Duodenal mucosa (tissue), 2 donors: Measurements from ENCODE around the gene SLC2A8.

Experiments
- H3K27ac ChIP-seq: one replicate; pipeline ENCODE4 v1.7.0; 2013; ENCODE audit warnings: low read depth, low read length
- H3K27me3 ChIP-seq, 2 donors: one replicate each; pipeline ENCODE4 v1.7.0; 2013; ENCODE audit warnings: low read length in 2 of 2, control low read depth in 1 of 2; ENCODE audit not compliant: insufficient read depth in 2 of 2, control insufficient read depth in 1 of 2
- H3K36me3 ChIP-seq, 2 donors: one replicate each; pipeline ENCODE4 v1.7.0; 2013; ENCODE audit warnings: low read length in 2 of 2, control low read depth in 1 of 2; ENCODE audit not compliant: insufficient read depth in 2 of 2, control insufficient read depth in 1 of 2
- H3K4me1 ChIP-seq, 2 donors: one replicate each; pipeline ENCODE4 v1.7.0; 2013; ENCODE audit warnings: low read length in 2 of 2, control low read depth in 1 of 2; ENCODE audit not compliant: insufficient read depth in 2 of 2, control insufficient read depth in 1 of 2
- H3K4me3 ChIP-seq, 2 donors: one replicate each; pipeline ENCODE4 v1.7.0; 2013; ENCODE audit warnings: low read length in 2 of 2, low read depth in 1 of 2
- H3K9ac ChIP-seq, 2 donors: one replicate each; pipeline ENCODE4 v1.7.0; 2013; ENCODE audit warnings: low read length in 2 of 2, low read depth in 1 of 2
- H3K9me3 ChIP-seq, 2 donors: one replicate each; pipeline ENCODE4 v1.7.0; 2013; ENCODE audit warnings: low read length in 2 of 2, control low read depth in 1 of 2; ENCODE audit not compliant: control insufficient read depth in 1 of 2

The SLC2A8 gene

GRCh38 chr9:127380479-127380878, 16.5 kb upstream of the SLC2A8 start:
- Histone ChIP-seq H3K9me3 (no peaks in the 10 kb centered on the region), H3K4me3 (no peak overlapping the region), H3K4me1 (no peaks in the 10 kb centered on the region), H3K36me3 (no peaks in the 10 kb centered on the region), H3K27ac (no peak overlapping the region), H3K9ac (no peak overlapping the region), H3K27me3 (no peaks in the 10 kb centered on the region)

GRCh38 chr9:127382541-127382940, 14.4 kb upstream of the SLC2A8 start:
- no peaks in the 10 kb centered on the region for H3K27me3 ChIP-seq
- H3K4me1 ChIP-seq: no peaks in the 10 kb centered on the region

GRCh38 chr9:127384016-127384730, 12.8 kb upstream of the SLC2A8 start:
- Histone ChIP-seq H3K9ac (no peak overlapping the region), H3K27ac (no peak overlapping the region), H3K4me1 (peaks cover 13 to 15% of the 10 kb centered on the region in 2 donors), H3K36me3 (no peaks in the 10 kb centered on the region), H3K9me3 (no peaks in the 10 kb centered on the region), H3K4me3 (no peak overlapping the region), H3K27me3 (no peaks in the 10 kb centered on the region)

More at GRCh38 chr9:127382541-127382940, 14.4 kb upstream of the SLC2A8 start:
- H3K27ac ChIP-seq: no peak overlapping the region
- H3K36me3 ChIP-seq: no peaks in the 10 kb centered on the region
- no peaks in the 10 kb centered on the region for H3K9me3 ChIP-seq
- no peak overlapping the region for H3K9ac ChIP-seq
- no peak overlapping the region for H3K4me3 ChIP-seq

DNA sequence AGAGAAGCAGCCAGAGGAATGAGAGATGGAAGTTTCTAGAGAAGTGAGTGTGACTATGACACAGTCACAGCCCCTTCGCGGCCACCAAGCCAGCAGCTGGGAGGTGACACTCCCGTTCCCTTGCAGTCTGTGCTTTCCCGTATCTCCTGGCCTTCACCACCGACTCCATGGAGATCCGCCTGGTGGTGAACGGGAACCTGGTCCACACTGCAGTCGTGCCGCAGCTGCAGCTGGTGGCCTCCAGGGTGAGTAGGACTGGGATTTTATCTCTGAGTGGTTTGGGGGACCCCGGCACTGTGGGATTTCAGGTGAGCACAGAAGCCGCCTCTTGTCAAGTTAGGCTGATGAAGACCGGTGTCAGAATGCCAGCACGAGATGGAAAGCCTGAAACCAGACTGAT, 12.1 kb upstream of the SLC2A8 start:
- Histone ChIP-seq H3K4me1 (peaks cover 17 to 20% of the 10 kb centered on the region in 2 donors), H3K27me3 (no peaks in the 10 kb centered on the region), H3K27ac (no peak overlapping the region), H3K4me3 (no peak overlapping the region), H3K36me3 (no peaks in the 10 kb centered on the region), H3K9ac (no peak overlapping the region), H3K9me3 (no peaks in the 10 kb centered on the region)

- H3K4me1 ChIP-seq: peaks cover 24 to 29% of the 10 kb centered on the region in 2 donors
- H3K9ac ChIP-seq: no peak overlapping the region
- H3K36me3 ChIP-seq: no peaks in the 10 kb centered on the region
- H3K27me3 ChIP-seq: no peaks in the 10 kb centered on the region
- H3K9me3 ChIP-seq: no peaks in the 10 kb centered on the region
- no peak overlapping the region for H3K4me3 ChIP-seq
- H3K27ac ChIP-seq: no peak overlapping the region
Observed at GRCh38 chr9:127386249-127386648, 10.7 kb upstream of the SLC2A8 start.

GRCh38 chr9:127386981-127387380, 10.0 kb upstream of the SLC2A8 start:
- no peak overlapping the region for H3K9ac ChIP-seq
- H3K36me3 ChIP-seq: no peaks in the 10 kb centered on the region
- H3K4me3 ChIP-seq: no peak overlapping the region
- H3K4me1 ChIP-seq: peaks cover 24 to 29% of the 10 kb centered on the region in 2 donors
- no peaks in the 10 kb centered on the region for H3K27me3 ChIP-seq
- H3K27ac ChIP-seq: no peak overlapping the region
- H3K9me3 ChIP-seq: no peaks in the 10 kb centered on the region

GRCh38 chr9:127388037-127388855, 8.7 kb upstream of the SLC2A8 start:
- peak overlapping the region in 1 of 2 donors; percentile 9 for H3K4me3 ChIP-seq
- H3K36me3 ChIP-seq: no peaks in the 10 kb centered on the region
- H3K9me3 ChIP-seq: no peaks in the 10 kb centered on the region
- H3K27me3 ChIP-seq: no peaks in the 10 kb centered on the region
- H3K9ac ChIP-seq: peak overlapping the region in 1 of 2 donors; percentile 37
- H3K27ac ChIP-seq: no peak overlapping the region
- H3K4me1 ChIP-seq: peaks cover 24 to 29% of the 10 kb centered on the region in 2 donors

DNA sequence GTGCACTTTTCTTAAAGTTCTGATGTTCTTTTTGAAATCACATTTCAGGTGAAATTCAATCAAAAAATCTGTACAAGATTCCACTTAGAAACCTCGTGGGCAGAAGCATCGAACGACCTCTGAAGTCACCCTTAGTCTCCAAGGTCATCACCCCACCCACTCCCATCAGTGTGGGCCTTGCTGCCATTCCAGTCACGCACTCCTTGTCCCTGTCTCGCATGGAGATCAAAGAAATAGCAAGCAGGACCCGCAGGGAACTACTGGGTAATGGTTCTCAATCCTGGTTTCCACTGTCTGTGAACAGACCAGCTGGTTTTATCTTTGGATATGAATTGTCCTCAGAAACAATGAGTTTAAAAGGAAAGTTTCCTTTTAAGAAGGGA, 8.1 kb upstream of the SLC2A8 start:
- no peaks in the 10 kb centered on the region for H3K36me3 ChIP-seq
- no peak overlapping the region for H3K27ac ChIP-seq
- peak overlapping the region in 1 of 2 donors; percentile 37 for H3K9ac ChIP-seq
- H3K27me3 ChIP-seq: no peaks in the 10 kb centered on the region
- no peaks in the 10 kb centered on the region for H3K9me3 ChIP-seq
- peaks cover 24 to 29% of the 10 kb centered on the region in 2 donors for H3K4me1 ChIP-seq
- H3K4me3 ChIP-seq: peak overlapping the region in 1 of 2 donors; percentile 9

DNA sequence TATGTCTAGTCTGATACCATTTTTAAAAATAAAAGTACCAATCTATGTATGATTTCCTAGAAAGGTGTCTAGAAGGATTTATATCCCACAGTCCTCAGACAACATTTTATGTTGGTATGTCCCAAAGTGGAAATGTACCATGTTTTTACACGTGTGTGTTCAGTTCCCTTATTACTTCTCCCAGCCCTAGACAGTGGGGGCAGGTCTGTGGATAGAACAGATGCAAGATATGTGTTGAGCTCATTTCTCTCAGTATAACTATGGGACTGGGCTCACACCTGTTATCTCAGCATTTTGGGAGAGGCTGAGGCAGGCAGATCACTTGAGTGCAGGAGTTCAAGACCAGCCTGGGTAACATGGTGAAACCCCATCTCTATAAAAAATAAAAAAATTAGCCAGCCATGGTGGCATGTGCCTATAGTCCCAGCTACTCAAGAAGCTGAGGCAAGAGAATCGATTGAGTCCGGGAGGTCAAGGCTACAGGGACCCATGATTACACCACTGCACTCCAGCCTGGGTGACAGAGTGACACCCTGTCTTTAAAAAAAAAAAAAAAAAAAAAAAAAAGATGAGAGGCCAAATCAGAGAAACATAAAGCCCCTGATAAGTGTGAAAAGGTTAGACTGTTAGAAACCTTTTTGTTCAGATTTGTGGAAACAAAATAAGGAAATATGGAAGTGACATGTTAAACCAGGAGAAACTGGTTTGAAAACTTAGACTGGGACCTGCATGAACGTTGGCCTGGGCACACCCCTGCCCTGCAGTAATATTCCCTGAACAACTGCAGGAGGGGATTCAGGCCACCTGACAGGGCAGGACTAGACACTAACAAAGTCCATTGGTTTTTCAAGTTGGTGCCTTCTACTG, 7.4 kb upstream of the SLC2A8 start:
- Histone ChIP-seq H3K27ac (no peak overlapping the region), H3K36me3 (no peaks in the 10 kb centered on the region), H3K4me3 (no peak overlapping the region), H3K9ac (no peak overlapping the region), H3K4me1 (peaks cover 24 to 29% of the 10 kb centered on the region in 2 donors), H3K9me3 (no peaks in the 10 kb centered on the region), H3K27me3 (no peaks in the 10 kb centered on the region)

GRCh38 chr9:127390248-127390545, 6.8 kb upstream of the SLC2A8 start:
- Histone ChIP-seq H3K4me3 (no peak overlapping the region), H3K9ac (no peak overlapping the region), H3K36me3 (no peaks in the 10 kb centered on the region), H3K4me1 (peaks cover 24 to 29% of the 10 kb centered on the region in 2 donors), H3K27me3 (no peaks in the 10 kb centered on the region), H3K9me3 (no peaks in the 10 kb centered on the region), H3K27ac (no peak overlapping the region)
